ENCODE data around the gene PRR23E. TPM values are rescaled to one million over a fixed set of nuclear protein-coding genes. Genes with fewer than 3 reads are reported as not detected.

PRR23E gene
- total RNA-seq, 1 donor from 2014 or later: not detected

GRCh38 chr3:127165036-127165435 is 27.9 kb upstream of the PRR23E start:
- DNase-seq: no peak

- no peak for DNase-seq
Observed at GRCh38 chr3:127165694-127166485, 27.0 kb upstream of the PRR23E start.

GRCh38 chr3:127166501-127167065 is 26.3 kb upstream of the PRR23E start:
- no peak for DNase-seq

- no peak for DNase-seq
Observed at GRCh38 chr3:127167315-127168043, 25.5 kb upstream of the PRR23E start.

- DNase-seq: no peak
Observed at GRCh38 chr3:127168271-127168670, 24.7 kb upstream of the PRR23E start.

- DNase-seq: no peak
Observed at GRCh38 chr3:127170814-127171213, 22.1 kb upstream of the PRR23E start.

- no peak for DNase-seq
Observed at GRCh38 chr3:127171320-127171719, 21.6 kb upstream of the PRR23E start.

- DNase-seq: no peak
Observed at GRCh38 chr3:127171721-127172120, 21.2 kb upstream of the PRR23E start.

- DNase-seq: no peak
Observed at GRCh38 chr3:127172211-127172610, 20.7 kb upstream of the PRR23E start.

- DNase-seq: no peak
Observed at GRCh38 chr3:127172781-127173515, 20.0 kb upstream of the PRR23E start.

GRCh38 chr3:127173516-127174166 is 19.3 kb upstream of the PRR23E start:
- no peak for DNase-seq

GRCh38 chr3:127174284-127174683 is 18.6 kb upstream of the PRR23E start:
- no peak for DNase-seq

- no peak for DNase-seq
Observed at GRCh38 chr3:127174715-127175140, 18.2 kb upstream of the PRR23E start.

- DNase-seq: no peak
Observed at GRCh38 chr3:127175272-127175671, 17.7 kb upstream of the PRR23E start.

- no peak for DNase-seq
Observed at GRCh38 chr3:127177226-127177625, 15.7 kb upstream of the PRR23E start.

- DNase-seq: no peak
Observed at GRCh38 chr3:127180859-127181258, 12.1 kb upstream of the PRR23E start.

GRCh38 chr3:127182431-127182830 is 10.5 kb upstream of the PRR23E start:
- no peak for DNase-seq

- DNase-seq: no peak
Observed at GRCh38 chr3:127182848-127183714, 9.8 kb upstream of the PRR23E start.

GRCh38 chr3:127183931-127184869 is 8.7 kb upstream of the PRR23E start:
- no peak for DNase-seq

- DNase-seq: no peak
Observed at GRCh38 chr3:127184870-127185216, 8.1 kb upstream of the PRR23E start.

Data from skin of body (tissue), 2 donors.